Brain microvascular endothelial cell (primary cell): Measurements from ENCODE around the gene FNDC3B.
A peak's percentile ranks its signal among the peaks of the same experiment; 100 is the strongest.
"Not testable (repeated sequence)": the region's sequence is repeated elsewhere in the genome, so short reads cannot be mapped to it uniquely, and the experiment has no call there.

Experiments used
- DNase-seq: peaks from one replicate; pipeline ENCODE4 v3.0.0-alpha.2; 2020
- H3K27ac ChIP-seq: fragments of 250-450 bp; sonication (Bioruptor Pico); 2 replicates; pipeline ENCODE4 v1.5.1; 2020; ENCODE audit warnings: mild to moderate bottlenecking, moderate library complexity
- H3K27me3 ChIP-seq: fragments of 250-450 bp; sonication (Bioruptor Pico); replicated peaks from 2 replicates; pipeline ENCODE4 v1.5.1; 2020; ENCODE audit warnings: mild to moderate bottlenecking
- H3K36me3 ChIP-seq: fragments of 250-450 bp; sonication (Bioruptor Pico); replicated peaks from 2 replicates; pipeline ENCODE4 v1.5.1; 2020; ENCODE audit warnings: mild to moderate bottlenecking
- H3K4me3 ChIP-seq: 2 replicates; pipeline ENCODE4 v1.5.1; 2011; ENCODE audit warnings: low read depth, mild to moderate bottlenecking, control low read depth, low read length, moderate library complexity
- CTCF ChIP-seq: IDR thresholded peaks from 2 replicates; pipeline ENCODE4 v1.5.1; 2011; ENCODE audit warnings: low read depth, mild to moderate bottlenecking, moderate library complexity, low read length, control low read depth, inconsistent platforms; ENCODE audit errors: missing control alignments
- in situ Hi-C: cut with HindIII; loops from 2 replicates; pipeline ENCODE4 v1.10.0; 2017; ENCODE audit warnings: low sequenced_read_pairs, low pct_ligation_motif_present

Gene FNDC3B

GRCh38 chr3:172253200-172253599 is 213.8 kb downstream of the FNDC3B start:
- H3K27ac ChIP-seq = peak overlapping the region; percentile 35
- H3K4me3 ChIP-seq = no peak overlapping the region
- no peaks in the 10 kb centered on the region for H3K27me3 ChIP-seq
- TF ChIP-seq CTCF = no peak
- no peak for DNase-seq
- in situ Hi-C loops = no loop called here
- H3K36me3 ChIP-seq = peaks cover 40% of the 10 kb centered on the region

- no peak for TF ChIP-seq CTCF
- Histone ChIP-seq H3K27me3 (no peaks in the 10 kb centered on the region), H3K27ac (no peak overlapping the region), H3K4me3 (no peak overlapping the region), H3K36me3 (peaks cover 43% of the 10 kb centered on the region)
- in situ Hi-C loops = no loop called here
- no peak for DNase-seq
Observed at GRCh38 chr3:172254542-172254941, 215.2 kb downstream of the FNDC3B start.

- peaks cover 46% of the 10 kb centered on the region for H3K36me3 ChIP-seq
Observed at GRCh38 chr3:172255321-172255720, 215.9 kb downstream of the FNDC3B start.

GRCh38 chr3:172256101-172256734 is 216.8 kb downstream of the FNDC3B start:
- no peak for TF ChIP-seq CTCF
- in situ Hi-C loops = no loop called here
- Histone ChIP-seq H3K4me3 (no peak overlapping the region), H3K27me3 (no peaks in the 10 kb centered on the region), H3K27ac (peak overlapping the region; percentile 82), H3K36me3 (peaks cover 48% of the 10 kb centered on the region)
- DNase-seq = no peak

More at GRCh38 chr3:172255321-172255720, 215.9 kb downstream of the FNDC3B start:
- in situ Hi-C loops, H3K4me3 ChIP-seq, H3K27me3 ChIP-seq, DNase-seq: not testable (repeated sequence)
- H3K27ac ChIP-seq = peak overlapping the region; percentile 82

GRCh38 chr3:172257648-172258400 is 218.4 kb downstream of the FNDC3B start:
- peak; percentile 81 for DNase-seq
- Histone ChIP-seq H3K27ac (peak overlapping the region; percentile 82), H3K4me3 (no peak overlapping the region), H3K36me3 (peaks cover 52% of the 10 kb centered on the region), H3K27me3 (no peaks in the 10 kb centered on the region)
- TF ChIP-seq CTCF = no peak
- in situ Hi-C loops = no loop called here

- H3K27ac ChIP-seq = peak overlapping the region; percentile 82
- TF ChIP-seq CTCF = no peak
Observed at GRCh38 chr3:172258624-172259023, 219.2 kb downstream of the FNDC3B start.

More at GRCh38 chr3:172258624-172259023, 219.2 kb downstream of the FNDC3B start:
- in situ Hi-C loops = no loop called here
- DNase-seq = no peak
- Histone ChIP-seq H3K4me3 (no peak overlapping the region), H3K27me3 (no peaks in the 10 kb centered on the region), H3K36me3 (peaks cover 50% of the 10 kb centered on the region)
